ENCODE data around the gene ZNF892.

- TF ChIP-seq CTCF (optimal IDR thresholded peaks at IDR 0.05 in 1 of 3, IDR thresholded peaks at IDR 0.05 in 1 of 3, conservative IDR thresholded peaks at IDR 0.05 in 1 of 3; ENCODE audit: extremely low read depth in 1 of 3, insufficient read depth in 2 of 3, low read length in 3 of 3) = no peak
- no peak for TF ChIP-seq EZH2 (IDR thresholded peaks at IDR 0.05; ENCODE audit: low read length)
Measured at GRCh38 chr2:95174031-95174542, 33.2 kb upstream of the ZNF892 start.

All from keratinocyte (primary cell).